Astrocyte of the hippocampus (primary cell): ENCODE measurements around the gene RAB1B.
"Not testable (repeated sequence)": the region's sequence is repeated elsewhere in the genome, so short reads cannot be mapped to it uniquely, and the experiment has no call there.

ENCODE experiments used
- DNase-seq: peaks from one replicate; pipeline ENCODE4 v3.0.0; 2011; ENCODE audit warnings: low read depth, low spot score

The RAB1B gene

DNA sequence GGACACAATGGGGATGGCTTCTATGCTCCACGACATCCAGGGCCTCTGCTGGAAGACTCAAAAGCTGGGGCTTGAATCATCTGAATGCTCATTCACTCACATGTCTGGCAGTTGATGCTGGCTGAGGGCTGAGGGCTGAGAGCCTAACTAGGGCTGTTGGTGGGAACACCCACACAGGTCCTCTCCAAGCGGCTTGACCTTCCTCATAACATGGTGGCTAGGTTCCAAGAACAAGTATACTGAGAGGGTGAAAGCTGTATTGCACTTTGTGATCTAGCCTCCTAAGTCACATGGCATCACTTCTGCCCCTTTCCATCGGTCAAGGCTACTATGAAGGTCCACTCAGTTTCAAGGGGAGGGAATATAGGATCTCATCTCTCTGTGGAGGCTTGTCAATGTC, 30.7 kb downstream of the RAB1B start:
- DNase-seq, result no peak

DNA sequence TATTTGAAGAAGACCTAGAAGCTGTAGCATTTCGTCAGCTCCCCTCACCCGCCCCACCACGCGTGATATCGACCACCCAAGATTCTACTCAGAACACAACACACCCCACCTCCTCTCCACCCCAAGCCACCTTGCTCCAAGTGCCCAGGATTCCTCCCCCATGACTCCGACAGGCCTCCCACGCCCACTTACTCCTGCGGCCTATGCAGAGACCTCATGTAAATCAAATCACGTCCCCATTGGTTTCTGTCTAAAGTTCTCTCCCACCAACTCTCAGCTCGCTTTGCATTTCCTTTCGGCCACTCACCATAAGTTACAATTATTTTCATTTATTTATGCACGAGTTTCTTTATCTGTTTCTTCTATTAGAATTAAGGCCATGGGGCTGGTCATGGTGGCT, 34.2 kb downstream of the RAB1B start:
- no peak for DNase-seq

DNA sequence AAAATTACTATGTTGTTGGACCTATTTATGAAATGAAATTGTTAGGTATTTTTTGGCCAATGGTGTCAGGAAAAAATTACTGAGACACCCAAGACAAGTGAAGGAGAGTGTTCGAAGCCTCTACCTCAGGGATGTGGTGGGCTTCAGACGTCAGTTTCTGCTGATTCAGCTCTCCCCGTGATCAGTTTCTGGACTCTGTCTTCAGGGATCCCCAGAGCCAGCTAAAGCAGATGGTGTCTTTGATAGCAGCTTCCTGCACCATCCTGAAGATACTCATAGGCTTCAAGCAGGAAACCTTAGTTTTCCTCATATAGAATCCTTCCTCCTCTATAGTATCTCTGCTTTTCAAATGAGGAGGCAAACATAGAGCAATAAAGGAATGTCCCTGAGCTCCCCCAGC, 41.0 kb downstream of the RAB1B start:
- DNase-seq, result no peak

DNA sequence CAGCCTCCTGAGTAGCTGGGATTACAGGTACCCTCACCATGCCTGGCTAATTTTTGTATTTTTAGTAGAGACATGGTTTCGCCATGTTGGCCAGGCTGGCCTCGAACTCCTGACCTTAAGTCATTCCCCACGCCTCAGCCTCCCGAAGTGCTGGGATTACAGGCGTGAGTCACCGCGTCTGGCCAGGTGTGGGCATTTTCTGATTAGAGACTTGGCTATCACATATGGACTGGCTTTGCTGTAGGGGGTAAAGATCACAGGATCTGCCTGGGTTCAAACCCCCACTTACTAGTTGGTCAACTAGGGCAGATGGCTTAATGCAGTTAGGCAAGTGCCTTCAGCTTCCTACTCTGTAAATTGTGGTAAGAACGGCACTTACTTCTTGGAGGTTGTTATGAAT, 41.9 kb downstream of the RAB1B start:
- DNase-seq, result no peak

DNA sequence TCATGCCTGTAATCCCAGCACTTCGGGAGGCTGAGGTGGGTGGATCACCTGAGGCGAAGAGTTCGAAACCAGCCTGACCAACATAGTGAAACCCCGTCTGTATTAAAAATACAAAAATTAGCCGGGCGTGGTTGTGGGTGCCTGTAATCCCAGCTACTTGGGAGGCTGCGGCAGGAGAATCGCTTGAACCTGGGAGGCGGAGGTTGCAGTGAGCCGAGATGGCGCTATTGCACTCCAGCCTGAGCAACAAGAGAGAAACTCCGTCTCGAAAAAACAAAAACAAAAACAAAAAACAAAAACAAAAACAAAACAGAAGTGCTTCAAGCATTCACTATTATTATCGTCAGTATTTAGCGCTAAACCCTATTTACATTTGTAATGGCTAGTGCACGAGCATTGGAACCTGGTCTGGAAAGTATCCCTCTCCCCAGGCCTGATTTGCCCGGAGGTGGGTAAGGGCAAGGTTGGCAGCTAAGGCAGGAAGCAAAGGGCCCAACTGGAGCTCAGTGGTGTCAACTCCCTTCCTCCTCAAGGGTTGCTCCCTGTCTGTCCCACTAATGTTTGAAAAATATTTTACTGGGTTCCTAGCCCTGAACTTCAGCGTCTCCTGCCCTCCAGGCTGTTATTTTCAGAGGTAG, 42.5 kb downstream of the RAB1B start:
- DNase-seq, result not testable (repeated sequence)

DNA sequence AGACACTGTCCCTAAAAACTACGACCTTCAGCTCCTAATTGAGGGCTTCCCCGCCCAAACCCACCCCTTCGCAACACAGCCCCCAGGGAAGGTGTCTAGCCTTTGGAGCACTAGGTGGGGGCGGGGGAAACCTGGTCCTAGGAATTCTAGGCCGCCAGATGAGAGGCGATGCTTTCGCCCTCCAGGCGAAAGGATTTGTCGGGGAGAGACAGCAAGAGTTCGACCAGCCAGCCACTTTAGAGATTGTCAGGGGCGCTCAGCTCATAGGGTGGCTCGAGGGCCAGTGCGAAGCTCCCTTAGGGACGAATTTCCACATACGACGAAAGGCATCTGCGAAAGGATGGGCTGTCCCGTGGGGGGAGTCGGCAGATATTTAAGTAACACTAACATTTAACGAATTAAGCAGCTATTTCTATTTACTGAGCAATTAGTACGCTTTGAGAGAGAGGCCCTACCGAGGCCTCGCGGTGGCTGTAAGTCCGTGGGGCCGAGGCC, 43.1 kb downstream of the RAB1B start:
- DNase-seq, result no peak

DNA sequence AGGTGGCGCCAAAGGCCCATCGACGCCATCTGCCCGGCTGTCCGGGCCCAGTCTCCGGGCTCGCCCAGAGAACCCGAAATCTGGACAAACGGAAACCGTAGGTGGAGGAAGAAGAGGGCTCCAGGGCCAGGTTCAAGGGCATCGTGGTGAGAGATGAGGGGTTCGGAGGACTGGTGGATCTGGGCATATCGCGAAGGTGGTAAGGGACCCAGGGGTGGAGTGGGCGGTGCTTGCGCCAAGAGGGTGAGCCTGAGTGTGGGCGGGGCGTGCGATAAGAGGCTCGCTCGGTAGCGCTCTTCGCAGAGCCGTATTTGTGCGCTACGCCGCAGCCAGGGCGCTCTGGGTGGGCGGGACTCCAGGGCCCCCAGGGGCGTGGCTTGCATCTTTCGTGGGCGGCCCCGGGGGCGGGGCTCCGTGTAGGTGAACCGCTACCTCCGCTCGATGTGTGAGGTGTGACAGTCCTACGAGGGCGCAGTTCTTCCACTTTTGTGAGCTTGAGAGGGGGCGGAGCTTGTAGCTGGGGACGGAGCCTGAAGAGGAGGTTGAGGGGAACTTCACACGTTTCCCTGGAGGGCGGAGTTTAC, 43.6 kb downstream of the RAB1B start:
- peak; percentile 95 for DNase-seq

DNA sequence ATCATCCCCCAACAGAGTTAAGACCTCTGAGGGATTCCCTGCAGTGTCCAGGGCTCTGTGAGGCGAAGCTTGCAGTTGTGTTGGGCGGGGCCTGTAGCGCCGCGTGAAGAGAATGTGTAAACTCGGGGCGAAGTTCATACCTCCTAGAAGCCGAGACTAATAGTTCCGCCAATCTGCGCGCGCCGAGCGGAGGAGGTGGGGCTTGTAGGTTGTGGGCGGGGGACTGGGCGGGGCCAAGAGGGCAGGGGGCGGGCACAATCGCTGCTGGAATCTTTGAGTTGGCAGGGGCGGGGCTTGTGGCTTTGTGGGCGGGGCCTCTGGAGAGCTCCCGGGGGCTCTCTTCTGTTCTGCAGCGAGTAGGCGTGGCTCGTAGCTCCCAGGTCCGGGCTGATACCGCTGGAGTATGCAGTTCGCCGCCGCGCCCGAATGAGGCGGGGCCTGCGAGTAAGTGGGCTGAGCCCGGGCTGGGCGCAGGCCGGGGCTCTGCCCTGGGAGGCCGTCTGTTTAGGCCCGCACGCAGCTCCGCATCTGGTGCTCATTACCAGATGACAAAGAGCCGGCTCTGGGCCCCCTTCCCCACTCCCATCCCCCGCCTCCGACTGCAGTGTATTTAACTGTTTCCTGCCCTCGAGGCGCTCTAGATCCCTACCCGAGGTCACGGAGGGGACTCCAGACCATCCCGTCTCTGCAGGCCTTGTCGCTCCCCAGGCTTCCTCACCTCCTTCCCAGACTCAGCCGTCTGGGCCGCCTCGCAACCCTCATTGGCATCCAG, 44.3 kb downstream of the RAB1B start:
- peak; percentile 99 for DNase-seq

DNA sequence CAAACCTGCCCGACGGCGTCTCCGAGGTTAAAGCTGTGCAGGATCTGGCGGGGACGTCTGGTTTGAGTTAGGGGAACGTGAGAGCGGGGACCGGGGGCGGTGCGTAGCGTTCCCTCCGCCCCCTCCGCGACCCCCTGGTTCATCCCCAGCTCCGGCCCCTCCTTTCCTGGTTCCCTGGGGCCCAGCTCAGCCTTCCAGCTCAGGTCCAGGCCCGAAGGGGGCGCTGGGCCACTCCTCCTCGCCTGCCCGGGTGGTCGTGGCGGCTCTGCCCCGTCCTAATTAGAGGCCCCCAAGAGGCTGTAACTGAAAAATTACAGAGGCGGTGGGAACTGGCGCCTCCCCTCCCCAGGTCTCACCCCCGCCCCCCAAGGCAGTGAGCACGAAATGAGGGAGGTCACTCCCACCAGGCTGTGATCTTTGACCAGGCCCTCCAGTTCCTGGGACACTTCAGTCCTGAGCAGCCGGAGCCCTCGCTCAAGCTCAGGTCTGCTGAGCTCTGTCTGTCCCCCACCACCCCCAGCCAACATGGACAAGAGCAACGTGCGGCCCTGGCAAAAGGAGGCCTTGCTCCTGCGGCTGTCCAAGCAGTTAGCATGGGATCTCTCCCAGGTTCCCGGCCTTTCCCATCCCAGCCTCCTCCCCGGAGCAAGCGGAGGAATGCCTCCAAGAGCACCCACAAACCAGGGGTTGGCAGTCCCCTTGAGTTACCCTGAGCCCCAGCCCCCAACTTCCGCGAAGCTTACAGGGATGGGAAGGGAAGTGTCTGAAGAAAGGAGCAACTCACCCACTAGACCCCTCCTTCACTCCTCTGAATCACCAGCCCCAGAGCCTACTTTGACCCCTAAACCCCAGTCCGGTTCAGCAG, 45.1 kb downstream of the RAB1B start:
- no peak for DNase-seq

DNA sequence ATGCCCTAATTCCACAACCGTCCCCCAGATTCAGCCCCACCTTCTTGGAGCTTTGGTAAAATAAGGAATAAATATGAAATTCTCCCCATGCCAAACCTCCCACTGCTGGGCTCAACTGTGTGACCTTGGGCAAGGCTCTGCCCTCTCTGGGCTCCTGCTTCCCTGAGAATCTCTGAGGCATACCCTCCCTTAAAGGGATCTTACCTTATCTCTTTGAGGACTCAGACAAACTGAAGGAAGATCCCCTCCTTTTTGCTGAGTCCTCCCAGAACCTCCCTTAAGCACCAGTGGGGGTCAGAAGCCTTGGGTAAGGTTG, 45.7 kb downstream of the RAB1B start:
- DNase-seq, result no peak

DNA sequence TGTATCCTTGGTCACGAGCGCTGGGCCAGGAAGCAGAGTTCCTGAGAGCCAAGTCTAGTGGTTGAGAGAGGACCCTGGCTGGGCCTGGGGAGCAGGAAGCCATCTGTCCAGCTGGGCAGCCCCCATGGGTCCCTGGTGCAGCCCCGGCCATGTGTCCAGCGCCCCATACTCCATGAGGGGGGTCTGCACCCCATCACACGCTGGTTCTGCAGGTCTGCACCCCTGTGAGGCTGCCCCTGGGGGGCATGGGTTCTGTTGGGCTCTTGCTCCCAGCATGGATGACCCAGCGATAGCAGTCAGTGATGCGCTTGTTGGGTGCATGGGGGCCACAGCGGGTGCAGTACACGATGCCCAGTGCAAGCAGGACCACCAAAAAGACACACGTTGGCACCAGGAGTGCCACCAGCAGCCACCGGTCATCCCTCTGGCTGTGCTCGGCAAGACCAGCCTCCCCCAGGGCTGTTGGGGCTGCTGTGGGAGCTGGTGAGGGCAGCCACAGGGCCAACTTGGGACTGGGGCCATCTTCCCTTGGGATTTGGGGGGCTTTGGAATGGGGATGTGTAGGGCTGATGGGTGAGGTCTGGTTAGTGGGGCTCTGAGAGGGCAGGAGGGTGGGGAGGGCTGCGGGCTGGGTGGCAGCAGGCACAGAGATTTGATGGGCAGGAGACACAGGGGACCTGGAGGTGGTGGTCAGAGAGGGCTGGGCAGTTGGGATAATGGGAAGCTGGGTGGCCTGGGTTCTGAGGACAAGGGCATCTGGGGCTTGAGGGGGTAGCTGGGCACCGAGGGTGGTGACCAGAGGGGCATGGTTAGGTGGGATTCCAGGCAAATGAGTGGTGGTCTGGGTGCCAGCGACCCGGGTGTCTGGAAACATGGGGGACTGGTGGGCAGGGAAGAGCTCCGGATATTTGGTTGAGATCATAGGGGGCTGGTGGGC, 46.4 kb downstream of the RAB1B start:
- DNase-seq, result no peak

DNA sequence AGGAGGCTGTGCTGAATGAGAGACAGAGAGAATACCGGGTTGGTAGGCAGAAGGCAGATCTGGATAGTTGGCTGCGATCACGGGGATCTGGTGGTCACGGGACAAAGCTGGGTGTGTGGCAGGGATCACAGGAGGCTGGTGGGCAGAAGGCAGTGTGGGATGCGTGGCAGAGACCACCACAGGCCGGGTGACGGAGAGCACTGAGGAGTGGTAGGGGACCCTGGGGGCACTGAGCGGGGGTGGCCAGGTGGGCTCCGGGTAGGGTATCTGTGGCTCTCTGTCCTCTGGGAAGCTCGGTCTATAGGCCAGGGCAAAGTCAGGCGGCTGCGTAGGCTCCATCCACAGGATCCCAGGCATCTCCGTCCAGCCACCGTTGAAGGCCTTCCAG, 47.1 kb downstream of the RAB1B start:
- DNase-seq, result no peak

DNA sequence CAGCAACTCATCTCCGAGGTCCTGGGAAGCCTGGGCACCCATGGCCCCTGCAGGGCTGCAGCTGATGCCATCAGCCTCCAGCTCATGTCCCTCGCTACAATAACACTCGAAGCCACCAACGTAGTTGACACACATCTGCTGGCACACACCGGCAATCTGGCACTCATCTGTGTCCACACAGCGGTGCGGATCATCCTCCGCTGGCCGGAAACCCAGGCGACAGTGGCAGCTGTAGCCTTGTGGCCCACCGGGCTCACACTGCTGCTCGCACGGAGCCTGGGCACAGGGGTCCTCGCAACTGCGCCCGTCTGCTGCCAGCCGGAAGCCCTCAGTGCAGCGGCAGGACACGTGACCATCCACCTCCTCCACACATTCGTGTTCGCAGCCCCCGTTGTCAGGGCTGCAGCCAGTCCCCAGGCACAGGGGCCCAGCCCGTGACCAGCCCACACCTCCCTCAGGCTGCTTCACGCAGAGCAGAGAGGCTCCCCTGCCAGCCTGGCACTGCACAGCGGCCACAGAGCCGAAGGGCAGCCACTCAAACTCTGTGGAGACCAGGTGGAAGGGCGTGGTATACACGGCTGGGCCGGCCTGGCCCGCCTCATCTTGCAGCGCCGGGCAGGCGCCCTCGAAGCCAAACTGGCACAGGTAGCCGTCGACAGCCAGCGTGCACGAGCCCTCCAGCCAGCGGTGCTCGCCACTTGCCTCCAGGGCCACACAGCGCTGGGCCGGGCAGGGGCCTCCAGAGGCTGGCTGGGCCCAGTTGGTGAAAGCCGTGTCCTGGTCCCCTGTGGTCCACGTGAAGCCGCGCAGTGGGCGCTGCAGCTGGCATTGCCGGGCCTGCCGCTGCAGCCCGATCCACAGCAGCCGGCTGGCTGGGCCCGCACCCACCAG, 47.7 kb downstream of the RAB1B start:
- no peak for DNase-seq

DNA sequence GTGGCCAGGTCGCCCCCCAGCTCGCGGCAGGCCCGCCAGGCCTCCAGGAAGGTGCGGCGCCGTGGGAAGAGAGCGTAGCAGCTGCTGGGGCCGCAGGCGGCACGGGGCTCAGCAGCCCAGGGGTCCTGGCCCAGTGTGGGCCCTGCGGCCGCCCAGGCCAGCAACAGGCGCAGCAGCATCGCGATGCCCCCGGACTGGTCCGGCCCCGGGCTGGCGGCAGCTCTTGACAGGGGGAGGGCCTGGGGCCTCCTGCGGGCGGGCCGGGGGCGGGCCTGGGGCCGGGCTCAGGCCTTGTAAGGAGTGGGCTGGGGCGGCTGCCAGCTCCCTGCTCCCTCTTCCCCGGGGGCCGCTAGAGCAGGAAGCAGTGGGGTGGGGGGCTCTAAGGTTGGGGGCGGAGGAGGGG, 48.4 kb downstream of the RAB1B start, which contains the start of gene CD248:
CD248 (minus strand) TSS at position 196 of the 403 bp plus-strand sequence; CDS start at position 179, 17 bp downstream.
- peak; percentile 77 for DNase-seq

DNA sequence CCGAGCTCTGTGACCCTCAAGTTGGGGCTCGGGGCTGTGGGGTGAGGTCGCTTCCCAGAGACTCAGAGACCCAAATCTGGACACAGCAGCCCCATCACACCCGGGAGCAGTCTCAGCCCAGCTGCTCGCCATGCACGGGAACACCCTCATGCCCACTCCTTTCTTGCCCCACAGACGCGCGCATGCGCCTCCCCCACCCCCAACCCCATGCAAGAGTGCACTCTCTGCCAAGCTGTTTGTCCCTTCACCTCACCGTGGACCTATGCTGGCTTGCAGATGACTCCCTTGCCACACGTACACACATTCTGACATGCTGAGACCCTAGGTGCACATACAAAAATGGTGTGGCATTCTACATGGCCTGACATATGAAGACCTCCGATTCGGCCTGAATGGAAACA, 48.9 kb downstream of the RAB1B start:
- no peak for DNase-seq

DNA sequence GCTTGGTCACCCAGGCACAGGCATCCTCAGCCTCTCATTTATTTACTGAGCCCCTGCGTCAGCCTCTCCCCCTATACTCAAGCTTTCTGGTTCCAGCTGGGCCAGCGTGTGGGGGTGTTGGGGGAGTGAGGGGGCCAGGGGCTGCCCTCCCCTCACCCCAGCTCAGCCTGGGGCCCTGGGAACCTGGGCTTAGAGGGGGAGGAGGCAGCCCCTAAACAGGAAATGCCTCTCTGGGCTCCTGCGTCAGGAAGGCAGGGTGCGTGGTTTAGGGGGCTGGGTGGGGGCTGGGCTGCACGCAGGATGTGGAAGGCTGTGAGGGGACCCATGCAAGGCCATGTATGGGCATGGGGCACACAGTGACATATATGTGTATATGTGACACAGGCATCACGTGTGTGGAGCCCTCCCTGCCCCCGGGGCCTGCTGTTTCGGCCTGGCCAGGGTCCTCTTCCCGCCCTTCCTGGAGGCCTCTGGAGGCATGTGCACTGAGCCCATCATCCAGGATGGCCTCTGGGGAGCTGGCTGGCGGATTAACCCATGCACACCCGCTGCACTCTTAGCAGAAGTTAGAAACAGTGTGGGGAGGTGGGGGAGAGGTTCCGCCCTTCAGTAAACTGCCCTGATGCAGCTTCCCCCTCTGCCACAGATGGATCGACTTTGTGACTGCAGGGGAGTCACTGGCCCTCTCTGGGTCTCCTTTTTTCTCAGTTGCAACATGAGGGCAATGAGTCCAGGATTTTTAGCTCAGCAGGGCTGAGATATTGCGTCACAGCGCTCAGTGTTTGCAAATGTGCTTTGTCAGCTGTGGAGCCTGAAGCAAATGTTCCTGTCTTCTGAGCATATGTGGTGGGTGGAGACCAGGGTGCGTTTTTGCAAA, 49.5 kb downstream of the RAB1B start:
- DNase-seq, result no peak

DNA sequence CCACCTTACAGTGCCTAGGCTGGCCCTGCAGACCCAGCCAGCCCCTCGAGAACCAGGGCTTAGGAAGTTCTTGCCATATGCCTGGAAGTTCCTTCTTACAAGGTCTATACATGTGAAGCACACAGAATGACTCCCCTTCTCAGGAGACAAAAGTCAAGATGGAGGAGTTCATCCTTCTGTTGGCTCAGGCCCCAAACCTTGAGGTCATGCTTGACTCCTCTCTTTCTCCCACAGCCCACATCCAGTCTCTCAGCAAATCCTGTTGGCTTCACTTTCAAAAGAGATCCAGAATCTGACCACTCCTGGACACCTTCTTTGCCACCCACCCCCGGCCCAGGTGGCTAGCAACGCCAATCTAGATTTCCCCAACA, 50.1 kb downstream of the RAB1B start:
- DNase-seq, result no peak

DNA sequence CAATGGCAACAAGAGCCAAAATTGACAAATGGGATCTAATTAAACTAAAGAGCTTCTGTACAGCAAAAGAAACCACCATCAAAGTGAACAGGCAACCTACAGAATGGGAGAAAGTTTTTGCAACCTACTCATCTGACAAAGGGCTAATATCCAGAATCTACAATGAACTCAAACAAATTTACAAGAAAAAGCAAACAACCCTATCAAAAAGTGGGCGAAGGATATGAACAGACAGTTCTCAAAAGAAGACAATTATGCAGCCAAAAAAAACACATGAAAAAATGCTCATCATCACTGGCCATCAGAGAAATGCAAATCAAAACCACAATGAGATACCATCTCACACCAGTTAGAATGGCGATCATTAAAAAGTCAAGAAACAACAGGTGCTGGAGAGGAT, 51.9 kb downstream of the RAB1B start:
- not testable (repeated sequence) for DNase-seq

DNA sequence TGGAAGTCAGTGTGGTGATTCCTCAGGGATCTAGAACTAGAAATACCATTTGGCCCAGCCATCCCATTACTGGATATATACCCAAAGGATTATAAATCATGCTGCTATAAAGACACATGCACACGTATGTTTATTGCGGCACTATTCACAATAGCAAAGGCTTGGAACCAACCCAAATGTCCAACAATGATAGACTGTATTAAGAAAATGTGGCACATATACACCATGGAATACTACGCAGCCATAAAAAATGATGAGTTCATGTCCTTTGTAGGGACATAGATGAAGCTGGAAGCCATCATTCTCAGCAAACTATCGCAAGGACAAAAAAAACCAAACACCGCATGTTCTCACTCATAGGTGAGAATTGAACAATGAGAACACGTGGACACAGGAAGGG, 52.3 kb downstream of the RAB1B start:
- not testable (repeated sequence) for DNase-seq
